Trophoblast cell (in vitro differentiated cells and primary cell): Measurements from ENCODE around the gene RELB.

Experiments
- DNase-seq, 2 donors: peaks; one replicate each; pipeline ENCODE4 v3.0.0-alpha.2; 2016
- H2AFZ ChIP-seq: 2 replicates; pipeline ENCODE4 v1.6.1; 2013; ENCODE audit warnings: low read length, moderate library complexity, mild to moderate bottlenecking; ENCODE audit not compliant: insufficient read depth, poor library complexity
- H2AK5ac ChIP-seq: 2 replicates; pipeline ENCODE4 v1.6.1; 2013; ENCODE audit warnings: mild to moderate bottlenecking, low read length
- H2BK120ac ChIP-seq: 2 replicates; pipeline ENCODE4 v1.6.1; 2013; ENCODE audit warnings: low read length, mild to moderate bottlenecking, moderate library complexity; ENCODE audit not compliant: insufficient read depth, poor library complexity
- H2BK12ac ChIP-seq: 2 replicates; pipeline ENCODE4 v1.6.1; 2013; ENCODE audit warnings: mild to moderate bottlenecking, low read length, moderate library complexity
- H2BK5ac ChIP-seq: 2 replicates; pipeline ENCODE4 v1.6.1; 2013; ENCODE audit warnings: low read length, low read depth, moderate library complexity, mild to moderate bottlenecking; ENCODE audit not compliant: poor library complexity
- H3K14ac ChIP-seq: 2 replicates; pipeline ENCODE4 v1.6.1; 2013; ENCODE audit warnings: mild to moderate bottlenecking, low read length
- H3K18ac ChIP-seq: 2 replicates; pipeline ENCODE4 v1.6.1; 2013; ENCODE audit warnings: mild to moderate bottlenecking, low read length
- H3K23ac ChIP-seq: 2 replicates; pipeline ENCODE4 v1.6.1; 2013; ENCODE audit warnings: low read length
- H3K27ac ChIP-seq: 2 replicates; pipeline ENCODE4 v1.5.1; 2013; ENCODE audit warnings: low read depth, mild to moderate bottlenecking, inconsistent platforms, low read length, moderate library complexity
- H3K27me3 ChIP-seq: 2 replicates; pipeline ENCODE4 v1.6.1; 2013; ENCODE audit warnings: inconsistent platforms, mild to moderate bottlenecking, low read length, moderate library complexity; ENCODE audit not compliant: insufficient read depth
- H3K36me3 ChIP-seq, 2 experiments: 1 replicate in 1 of 2; 2 replicates in 1 of 2; pipeline ENCODE4 v1.6.1; 2013; ENCODE audit warnings: low read length in 2 of 2, mild to moderate bottlenecking in 2 of 2, moderate library complexity in 1 of 2; ENCODE audit not compliant: insufficient read depth in 2 of 2, control insufficient read depth in 1 of 2
- H3K4ac ChIP-seq: 2 replicates; pipeline ENCODE4 v1.6.1; 2013; ENCODE audit warnings: low read depth, mild to moderate bottlenecking, low read length, moderate library complexity
- H3K4me1 ChIP-seq, 2 experiments: 1 replicate in 1 of 2; 2 replicates in 1 of 2; pipeline ENCODE4 v1.6.1; 2013; ENCODE audit warnings: low read length in 2 of 2, mild to moderate bottlenecking in 2 of 2, moderate library complexity in 1 of 2; ENCODE audit not compliant: insufficient read depth in 2 of 2, control insufficient read depth in 1 of 2
- H3K4me2 ChIP-seq: 2 replicates; pipeline ENCODE4 v1.6.1; 2013; ENCODE audit warnings: inconsistent platforms, mild to moderate bottlenecking, low read length, moderate library complexity
- H3K4me3 ChIP-seq: 2 replicates; pipeline ENCODE4 v1.5.1; 2013; ENCODE audit warnings: mild to moderate bottlenecking, low read depth, low read length, inconsistent platforms
- H3K79me1 ChIP-seq: one replicate; pipeline ENCODE4 v1.6.1; 2013; ENCODE audit warnings: low read length
- H3K79me2 ChIP-seq: 2 replicates; pipeline ENCODE4 v1.6.1; 2013; ENCODE audit warnings: low read length, mild to moderate bottlenecking; ENCODE audit not compliant: control insufficient read depth, insufficient read depth, poor library complexity
- H3K9ac ChIP-seq: 2 replicates; pipeline ENCODE4 v1.6.1; 2013; ENCODE audit warnings: mild to moderate bottlenecking, low read length
- H3K9me3 ChIP-seq: 2 replicates; pipeline ENCODE4 v1.6.1; 2013; ENCODE audit warnings: low read depth, mild to moderate bottlenecking, control low read depth, inconsistent platforms, low read length; ENCODE audit not compliant: insufficient read depth
- H4K12ac ChIP-seq: 2 replicates; pipeline ENCODE4 v1.6.1; 2013; ENCODE audit warnings: low read depth, mild to moderate bottlenecking, low read length, moderate library complexity
- H4K8ac ChIP-seq: 2 replicates; pipeline ENCODE4 v1.6.1; 2013; ENCODE audit warnings: low read depth, mild to moderate bottlenecking, low read length, moderate library complexity
- H4K91ac ChIP-seq: one replicate; pipeline ENCODE4 v1.6.1; 2013; ENCODE audit warnings: low read depth, mild to moderate bottlenecking, low read length, moderate library complexity
- WGBS: extraction: QIAGEN DNeasy Blood & Tissue Kit; methylation state at CpG from one replicate; pipeline ENCODE4 v1.1.7; 2013; ENCODE audit warnings: missing lambda C conversion rate; ENCODE audit not compliant: insufficient read length, insufficient coverage; ENCODE audit errors: extremely low coverage; 5-methylcytosine and 5-hydroxymethylcytosine counted together

Gene RELB

GRCh38 chr19:45045671-45046353 lies 44.5 kb downstream of the RELB start:
- H4K12ac ChIP-seq: no peak overlapping the region
- WGBS: no CpG with 5 or more reads among the region's 14 CpGs

GRCh38 chr19:45046355-45046754 lies 45.1 kb downstream of the RELB start:
- no peak overlapping the region for H4K12ac ChIP-seq
- H3K79me1 ChIP-seq: no peaks in the 10 kb centered on the region
- H4K91ac ChIP-seq: no peak overlapping the region
- no peak overlapping the region for H3K4me2 ChIP-seq
- H2AK5ac ChIP-seq: no peak overlapping the region
- H3K14ac ChIP-seq: no peak overlapping the region
- WGBS: no CpG with 5 or more reads among the region's 7 CpGs
- no peaks in the 10 kb centered on the region for H3K9me3 ChIP-seq
- H3K27ac ChIP-seq: no peak overlapping the region
- no peak overlapping the region for H3K4ac ChIP-seq
- no peak for DNase-seq
- no peak overlapping the region for H2BK5ac ChIP-seq
- H2AFZ ChIP-seq: no peak overlapping the region
- no peak overlapping the region for H2BK12ac ChIP-seq
- no peak overlapping the region for H4K8ac ChIP-seq
- peaks cover 38 to 44% of the 10 kb centered on the region in 2 experiments for H3K36me3 ChIP-seq
- no peak overlapping the region for H3K18ac ChIP-seq
- peaks cover 3% of the 10 kb centered on the region for H3K79me2 ChIP-seq
- H3K4me3 ChIP-seq: no peak overlapping the region
- H3K9ac ChIP-seq: no peak overlapping the region
- no peaks in the 10 kb centered on the region for H3K27me3 ChIP-seq
- H2BK120ac ChIP-seq: no peak overlapping the region
- H3K23ac ChIP-seq: no peak overlapping the region
- peaks cover 0 to 5% of the 10 kb centered on the region in 2 experiments for H3K4me1 ChIP-seq

More at GRCh38 chr19:45045671-45046353, 44.5 kb downstream of the RELB start:
- Histone ChIP-seq H3K27me3 (no peaks in the 10 kb centered on the region), H3K4me2 (no peak overlapping the region), H3K9ac (no peak overlapping the region), H2AK5ac (no peak overlapping the region), H3K4me1 (peaks cover 0 to 5% of the 10 kb centered on the region in 2 experiments), H3K14ac (no peak overlapping the region), H3K4me3 (no peak overlapping the region), H3K79me2 (peaks cover 3% of the 10 kb centered on the region), H2BK5ac (no peak overlapping the region), H3K4ac (no peak overlapping the region), H3K18ac (no peak overlapping the region), H4K8ac (no peak overlapping the region), H2AFZ (no peak overlapping the region), H4K91ac (no peak overlapping the region), H3K23ac (no peak overlapping the region), H3K9me3 (no peaks in the 10 kb centered on the region), H2BK120ac (no peak overlapping the region), H3K36me3 (peaks cover 41 to 48% of the 10 kb centered on the region in 2 experiments), H2BK12ac (no peak overlapping the region), H3K79me1 (no peaks in the 10 kb centered on the region), H3K27ac (no peak overlapping the region)
- no peak for DNase-seq

- Histone ChIP-seq H3K4me2 (no peak overlapping the region), H3K23ac (no peak overlapping the region), H3K4me3 (no peak overlapping the region), H4K91ac (no peak overlapping the region), H3K4ac (no peak overlapping the region), H3K79me2 (peaks cover 3% of the 10 kb centered on the region), H3K18ac (no peak overlapping the region), H3K79me1 (no peaks in the 10 kb centered on the region), H2AK5ac (no peak overlapping the region), H3K9me3 (no peaks in the 10 kb centered on the region), H3K27ac (no peak overlapping the region), H2BK12ac (no peak overlapping the region), H3K27me3 (no peaks in the 10 kb centered on the region), H4K8ac (no peak overlapping the region), H2BK120ac (no peak overlapping the region), H3K36me3 (peaks cover 35 to 41% of the 10 kb centered on the region in 2 experiments), H4K12ac (no peak overlapping the region), H2BK5ac (no peak overlapping the region), H3K9ac (no peak overlapping the region), H3K14ac (no peak overlapping the region), H3K4me1 (peaks cover 0 to 5% of the 10 kb centered on the region in 2 experiments), H2AFZ (no peak overlapping the region)
- no CpG with 5 or more reads among the region's 7 CpGs for WGBS
- no peak for DNase-seq
Observed at GRCh38 chr19:45047188-45047797, 46.0 kb downstream of the RELB start.

GRCh38 chr19:45049073-45049736 lies 47.9 kb downstream of the RELB start:
- H3K14ac ChIP-seq: no peak overlapping the region
- peak overlapping the region; percentile 3 for H3K27ac ChIP-seq
- H2AFZ ChIP-seq: no peak overlapping the region
- no peak overlapping the region for H4K8ac ChIP-seq
- no peaks in the 10 kb centered on the region for H3K27me3 ChIP-seq
- H2AK5ac ChIP-seq: no peak overlapping the region
- DNase-seq: peak in 1 of 2 donors; percentile 21
- no peak overlapping the region for H3K4me3 ChIP-seq
- no peak overlapping the region for H4K12ac ChIP-seq
- peaks cover 0 to 5% of the 10 kb centered on the region in 2 experiments for H3K4me1 ChIP-seq
- no peak overlapping the region for H2BK5ac ChIP-seq
- H3K36me3 ChIP-seq: peaks cover 36 to 47% of the 10 kb centered on the region in 2 experiments
- H3K9me3 ChIP-seq: no peaks in the 10 kb centered on the region
- H3K4ac ChIP-seq: peak overlapping the region; percentile 65
- no peak overlapping the region for H4K91ac ChIP-seq
- H3K4me2 ChIP-seq: no peak overlapping the region
- no peak overlapping the region for H2BK120ac ChIP-seq
- peak overlapping the region; percentile 56 for H3K18ac ChIP-seq
- peaks cover 3% of the 10 kb centered on the region for H3K79me2 ChIP-seq
- no peaks in the 10 kb centered on the region for H3K79me1 ChIP-seq
- H3K23ac ChIP-seq: no peak overlapping the region
- WGBS: no CpG with 5 or more reads among the region's 8 CpGs
- no peak overlapping the region for H2BK12ac ChIP-seq
- H3K9ac ChIP-seq: no peak overlapping the region
